SH-SY5Y (cell line): ENCODE measurements around the gene COQ4.

Source experiments
- GATA2 ChIP-seq: IDR thresholded peaks from 2 replicates; pipeline ENCODE4 v1.6.1; 2011; ENCODE audit warnings: mild to moderate bottlenecking, low read depth, low read length
- GATA3 ChIP-seq: IDR thresholded peaks from 2 replicates; pipeline ENCODE4 v1.6.1; 2011; ENCODE audit warnings: low read depth, mild to moderate bottlenecking, low read length, moderate library complexity

- TF ChIP-seq GATA2 (no peak), GATA3 (no peak)
Measured at GRCh38 chr9:128342971-128343680, 20.5 kb downstream of the COQ4 start.
